Activated CD8-positive, alpha-beta memory T cell treated with anti-CD3 and anti-CD28 coated beads for 36 hours (primary cell): ENCODE results near the gene ZNF598. TPM values are rescaled to one million over a fixed set of nuclear protein-coding genes. Genes with fewer than 3 reads are reported as not detected.
"Not testable (repeated sequence)": the region's sequence is repeated elsewhere in the genome, so short reads cannot be mapped to it uniquely, and the experiment has no call there.

Experiments
- CTCF ChIA-PET: fragments of 350-600 bp; sonication (Branson Sonifier 250); formaldehyde crosslinking; loops from one replicate; lab custom pipeline; 2021; ENCODE audit warnings: antibody characterized with exemption; lab: Charles Lee
- POLR2A ChIA-PET: fragments of 350-600 bp; sonication (Branson Sonifier 250); formaldehyde crosslinking; loops from one replicate; lab custom pipeline; 2021; ENCODE audit warnings: antibody characterized with exemption; lab: Charles Lee
- total RNA-seq, 2 experiments: library from RNA; stranded (reverse); gene quantifications; one replicate each; pipeline ENCODE4 v1.2.3, GENCODE V29; 2021

The ZNF598 gene
- total RNA-seq, 2 experiments from 2014 or later: 94.2 to 95.6 TPM

DNA sequence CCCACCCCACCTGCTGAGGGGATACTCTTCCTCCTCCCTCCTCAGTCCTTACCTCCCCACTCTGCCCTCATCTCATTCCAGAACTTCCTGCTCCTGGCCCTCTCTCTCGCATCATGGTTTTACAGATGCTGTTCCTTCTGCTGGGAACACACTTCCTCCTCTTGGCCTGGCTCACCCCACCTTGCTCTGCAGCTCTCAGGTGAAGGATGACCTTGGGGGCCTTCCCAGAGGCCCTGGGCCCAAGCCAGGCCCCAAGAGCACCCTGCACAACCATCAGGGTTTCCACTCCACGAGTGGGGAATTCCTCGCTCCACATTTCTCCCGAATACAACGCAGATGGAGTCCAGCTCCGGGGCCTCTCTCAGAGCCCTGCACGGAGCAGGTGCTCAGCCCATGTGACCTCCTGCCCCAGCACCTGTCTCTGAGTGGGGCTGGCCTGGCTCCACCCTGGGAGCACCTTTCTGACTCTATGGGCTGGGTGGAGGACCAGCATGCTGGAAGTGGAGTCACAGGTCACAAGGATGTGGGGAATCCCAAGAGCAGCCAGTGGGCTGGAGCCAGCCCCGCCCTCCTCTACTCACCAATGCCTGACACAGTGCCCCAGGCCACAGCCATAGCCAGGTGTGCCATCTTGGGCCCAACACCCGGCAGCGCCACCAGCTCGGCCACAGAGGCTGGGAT is 33.5 kb upstream of the ZNF598 start:
- ChIA-PET POLR2A (no interaction called here), CTCF (interaction anchor here (1.0 kb wide), 1 partner anchor 98 kb away, joined by 3 read pairs; no protein-coding TSS in a partner anchor)

GRCh38 chr16:2042171-2042985 is 32.8 kb upstream of the ZNF598 start:
- POLR2A ChIA-PET: interaction anchor here (0.6 kb wide), 1 partner anchor 107 kb away, joined by 3 read pairs; no protein-coding TSS in a partner anchor
- CTCF ChIA-PET: no interaction called here

GRCh38 chr16:2040787-2041522 is 31.3 kb upstream of the ZNF598 start:
- ChIA-PET POLR2A (no interaction called here), CTCF (no interaction called here)

DNA sequence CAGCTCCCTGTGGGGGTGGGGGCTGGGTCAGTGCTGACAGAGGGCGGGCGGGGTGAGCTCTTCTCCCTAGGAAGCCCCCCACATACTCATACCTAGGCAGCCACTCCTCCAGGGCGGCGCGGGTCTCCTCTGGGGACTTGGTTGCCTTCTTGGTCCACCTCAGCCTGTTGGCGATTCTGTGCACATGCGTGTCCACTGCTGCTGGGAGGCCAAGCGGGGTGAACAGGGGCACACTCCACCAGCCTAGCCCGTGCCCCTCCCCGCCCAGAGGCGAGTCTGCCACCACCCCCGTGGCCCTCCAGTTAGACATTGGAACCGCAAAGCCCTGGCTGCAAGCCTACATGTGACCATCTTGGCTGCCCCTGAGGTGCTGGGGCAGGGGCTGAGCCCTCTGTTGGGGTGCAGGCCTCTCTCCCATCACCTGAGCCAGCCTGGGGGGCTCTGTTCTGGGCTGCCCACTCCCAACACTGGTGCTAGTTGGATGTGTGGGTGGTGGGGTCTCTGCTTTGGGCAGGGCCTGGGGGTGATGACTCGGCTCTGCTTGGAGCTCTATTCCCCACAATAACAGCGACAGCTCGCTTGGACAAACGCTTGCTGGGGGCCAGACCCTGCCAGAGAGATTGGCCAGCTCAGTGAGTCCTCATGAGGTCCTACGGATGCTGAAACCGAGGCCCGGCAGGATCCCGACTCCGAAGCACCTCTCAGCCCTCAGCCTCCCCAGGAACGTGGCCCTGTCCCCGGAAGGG is 30.6 kb upstream of the ZNF598 start:
- CTCF ChIA-PET: no interaction called here
- POLR2A ChIA-PET: no interaction called here

- POLR2A ChIA-PET: no interaction called here
- CTCF ChIA-PET: no interaction called here
Observed at GRCh38 chr16:2039274-2040031, 29.8 kb upstream of the ZNF598 start.

DNA sequence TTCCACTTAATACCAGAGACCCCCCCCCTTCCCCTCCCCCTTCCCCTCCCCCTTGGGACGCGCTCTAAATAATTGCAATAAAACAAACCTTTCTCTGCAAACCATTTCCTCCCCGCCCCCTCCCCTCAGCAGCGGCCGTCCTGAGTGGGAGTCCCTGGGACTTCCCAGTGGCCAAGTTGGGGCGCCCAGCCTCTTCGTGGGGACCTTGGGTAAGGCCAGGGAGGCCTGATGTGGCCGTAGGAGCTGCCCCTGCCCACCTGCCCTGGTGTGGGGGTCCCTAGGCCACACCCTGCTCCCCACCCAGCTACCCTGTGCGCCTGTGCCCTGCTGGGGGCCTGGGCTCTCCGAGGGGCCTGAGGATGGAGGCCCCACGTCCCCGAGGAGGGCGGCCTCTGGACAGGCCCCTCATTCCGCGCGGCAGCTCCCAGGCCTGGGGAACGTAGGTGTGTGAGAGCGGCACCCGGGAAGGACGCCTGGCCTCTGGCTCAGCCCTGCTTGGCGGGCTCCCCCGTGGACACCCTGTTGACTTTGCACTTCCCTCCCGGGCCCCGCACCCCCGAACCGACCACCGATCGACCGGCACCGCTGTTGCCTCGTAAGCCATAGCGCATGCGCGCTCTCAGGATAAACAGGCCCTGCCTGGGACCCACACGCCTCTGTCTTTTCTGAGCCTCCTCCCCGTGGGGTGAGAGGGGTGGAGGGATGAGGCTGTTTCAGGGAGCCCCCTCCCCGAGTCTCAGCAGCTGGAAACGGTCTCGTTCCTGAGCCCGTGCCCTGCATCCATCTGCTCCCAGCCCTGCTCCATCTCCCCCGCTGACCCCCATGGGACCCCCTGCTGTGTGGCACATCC is 29.0 kb upstream of the ZNF598 start:
- CTCF ChIA-PET: interaction anchor here (0.7 kb wide), 1 partner anchor 13 kb away, joined by 3 read pairs; no protein-coding TSS in a partner anchor
- POLR2A ChIA-PET: no interaction called here

DNA sequence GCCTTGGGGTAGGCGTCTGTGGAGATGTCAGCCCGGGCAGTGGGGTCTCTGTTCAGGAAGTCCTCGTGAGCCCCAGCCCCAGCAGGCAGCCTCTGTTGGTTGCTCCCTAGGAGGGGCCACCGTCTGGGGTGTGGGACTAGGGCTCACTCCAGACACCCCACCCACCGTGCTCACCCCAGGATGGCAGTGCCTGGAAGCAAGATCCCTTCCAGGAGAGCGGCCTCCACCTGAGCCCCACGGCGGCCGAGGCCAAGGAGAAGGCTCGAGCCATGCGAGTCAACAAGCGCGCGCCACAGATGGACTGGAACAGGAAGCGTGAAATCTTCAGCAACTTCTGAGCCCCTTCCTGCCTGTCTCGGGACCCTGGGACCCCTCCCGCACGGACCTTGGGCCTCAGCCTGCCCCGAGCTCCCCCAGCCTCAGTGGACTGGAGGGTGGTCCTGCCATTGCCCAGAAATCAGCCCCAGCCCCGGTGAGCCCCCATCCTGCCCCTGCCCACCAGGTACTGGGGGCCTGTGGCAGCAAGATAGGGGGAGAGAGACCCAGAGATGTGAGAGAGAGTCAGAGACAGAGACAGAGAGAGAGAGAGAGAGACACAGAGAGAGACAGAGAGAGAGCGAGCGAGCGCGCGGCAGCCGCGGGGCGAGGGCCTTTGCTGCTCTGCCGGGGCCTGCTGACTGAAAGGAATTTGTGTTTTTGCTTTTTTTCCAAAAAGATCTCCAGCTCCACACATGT is 28.2 kb upstream of the ZNF598 start:
- CTCF ChIA-PET: interaction anchor here (1.3 kb wide), 1 partner anchor 9 kb away, joined by 3 read pairs; no protein-coding TSS in a partner anchor
- POLR2A ChIA-PET: no interaction called here

- ChIA-PET CTCF (interaction anchor here (1.3 kb wide), 1 partner anchor 10 kb away, joined by 3 read pairs; no protein-coding TSS in a partner anchor), POLR2A (no interaction called here)
Observed at GRCh38 chr16:2037115-2037514, 27.5 kb upstream of the ZNF598 start.

- ChIA-PET CTCF (interaction anchor here (1.3 kb wide), 1 partner anchor 10 kb away, joined by 3 read pairs; no protein-coding TSS in a partner anchor), POLR2A (no interaction called here)
Observed at GRCh38 chr16:2036200-2036966, 26.8 kb upstream of the ZNF598 start.

GRCh38 chr16:2035431-2036199 is 26.0 kb upstream of the ZNF598 start:
- CTCF ChIA-PET: no interaction called here

GRCh38 chr16:2034696-2035430 is 25.2 kb upstream of the ZNF598 start:
- ChIA-PET POLR2A (no interaction called here), CTCF (no interaction called here)

More at GRCh38 chr16:2035431-2036199, 26.0 kb upstream of the ZNF598 start:
- POLR2A ChIA-PET: no interaction called here

DNA sequence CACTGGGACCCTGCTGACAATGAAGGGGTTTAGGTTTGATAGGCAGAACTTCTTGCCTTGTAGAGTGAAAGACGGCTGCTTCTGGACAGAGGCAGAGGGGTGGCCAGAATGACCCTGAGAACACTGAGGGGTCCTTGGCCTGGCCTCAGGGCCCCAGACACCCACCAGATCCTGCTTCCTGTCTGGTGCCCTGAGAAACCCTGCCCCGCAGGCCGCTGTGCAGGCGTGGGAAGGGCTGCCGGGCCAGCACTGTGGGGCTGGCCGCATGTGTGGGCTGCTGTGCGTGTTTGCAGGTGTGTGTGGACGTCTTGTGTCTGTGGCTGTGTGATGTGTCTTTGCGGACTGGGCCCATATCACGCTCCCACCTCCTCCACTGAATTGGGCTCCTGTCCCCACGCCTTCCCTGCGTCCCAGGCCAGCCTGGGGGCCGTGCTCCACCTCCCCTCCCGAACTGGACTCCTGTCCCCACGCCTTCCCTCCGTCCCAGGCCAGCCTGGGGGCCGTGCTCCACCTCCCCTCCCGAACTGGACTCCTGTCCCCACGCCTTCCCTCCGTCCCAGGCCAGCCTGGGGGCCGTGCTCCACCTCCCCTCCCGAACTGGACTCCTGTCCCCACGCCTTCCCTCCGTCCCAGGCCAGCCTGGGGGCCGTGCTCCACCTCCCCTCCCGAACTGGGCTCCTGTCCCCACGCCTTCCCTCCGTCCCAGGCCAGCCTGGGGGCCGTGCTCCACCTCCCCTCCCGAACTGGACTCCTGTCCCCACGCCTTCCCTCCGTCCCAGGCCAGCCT is 24.5 kb upstream of the ZNF598 start:
- CTCF ChIA-PET, POLR2A ChIA-PET: not testable (repeated sequence)

DNA sequence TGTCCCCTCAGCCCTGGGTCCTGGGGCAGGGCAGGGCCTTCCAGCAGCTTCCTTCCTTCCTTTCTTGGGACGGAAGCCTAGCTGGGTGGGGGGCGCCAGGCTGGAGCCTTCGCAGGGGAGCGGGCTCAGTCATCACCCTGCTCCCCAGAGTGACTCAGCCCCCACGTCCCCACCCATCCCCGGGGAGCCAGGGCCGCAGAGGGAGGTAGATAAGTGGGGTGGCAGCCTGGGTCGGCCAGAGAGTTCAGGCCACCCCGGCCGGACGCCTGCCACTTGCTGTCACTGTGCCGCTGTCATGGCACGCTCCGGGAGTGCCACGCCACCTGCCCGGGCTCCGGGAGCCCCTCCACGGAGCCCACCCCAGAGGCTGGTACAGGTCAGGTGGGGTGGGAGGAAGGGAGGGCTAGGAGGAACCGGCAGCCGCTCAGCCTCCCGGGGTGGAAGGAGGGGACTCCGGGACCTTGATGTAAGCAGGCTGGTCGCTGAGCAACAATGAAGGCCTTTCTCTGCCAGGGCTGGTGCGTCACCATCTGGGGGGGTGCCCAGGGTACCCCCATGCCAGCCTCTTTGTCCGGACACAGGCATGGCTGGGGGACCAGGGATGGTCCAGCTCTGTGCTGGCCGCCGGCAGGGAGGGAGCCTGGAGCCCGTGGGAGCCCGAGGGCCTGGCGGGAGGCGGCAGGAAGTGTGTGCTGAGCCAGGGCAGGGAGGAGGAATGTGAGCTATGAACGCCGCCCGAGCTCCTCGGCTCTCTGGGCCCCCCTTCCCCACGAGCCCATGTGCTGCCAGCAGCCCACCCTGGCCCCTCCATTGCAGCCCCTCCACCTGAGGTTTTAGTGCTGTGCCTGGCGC is 23.7 kb upstream of the ZNF598 start:
- ChIA-PET POLR2A (no interaction called here), CTCF (no interaction called here)
